Heart left ventricle (tissue), 16 donors: Measurements from ENCODE around the gene C9orf152. TPM values are rescaled to one million over a fixed set of nuclear protein-coding genes. Genes with fewer than 3 reads are reported as not detected.

ENCODE experiments used
- ATAC-seq, 4 donors: fragments of 200-7000 bp; cut with Tn5 transposase; one replicate each; pipeline ENCODE4 v1.9.1; 2020 to 2022; ENCODE audit warnings: moderate library complexity in 4 of 4, mild to moderate bottlenecking in 3 of 4, moderate number of reproducible peaks in 1 of 4
- DNase-seq, 5 donors: peaks; one replicate each; pipeline ENCODE4 v3.0.0-alpha.2; 2020
- H3K27ac ChIP-seq, 12 donors: fragments of 200-600 bp; sonication (generic) in 4 of 12; one replicate each; pipeline versions ENCODE4 v1.5.0 to v1.8.0; 2016 to 2022; ENCODE audit warnings: mild to moderate bottlenecking in 2 of 12
- H3K27me3 ChIP-seq, 9 donors: fragments of 200-600 bp; sonication (generic) in 2 of 9; one replicate each; pipeline versions ENCODE4 v1.5.1 to v1.8.0; 2016 to 2022; ENCODE audit warnings: mild to moderate bottlenecking in 3 of 9
- H3K36me3 ChIP-seq, 9 donors: fragments of 200-600 bp; sonication (generic) in 2 of 9; one replicate each; pipeline versions ENCODE4 v1.5.0 to v1.8.0; 2018 to 2022; ENCODE audit warnings: mild to moderate bottlenecking in 2 of 9
- H3K4me1 ChIP-seq, 12 donors: fragments of 200-600 bp; sonication (generic) in 4 of 12; one replicate each; pipeline versions ENCODE4 v1.5.0 to v1.8.0; 2016 to 2022; ENCODE audit warnings: mild to moderate bottlenecking in 3 of 12
- H3K4me3 ChIP-seq, 12 donors: fragments of 200-600 bp; sonication (generic) in 4 of 12; one replicate each; pipeline versions ENCODE4 v1.5.0 to v1.8.0; 2017 to 2022; ENCODE audit warnings: mild to moderate bottlenecking in 9 of 12, moderate library complexity in 4 of 12
- H3K9me3 ChIP-seq, 12 donors: fragments of 200-600 bp; sonication (generic) in 4 of 12; one replicate each; pipeline versions ENCODE4 v1.5.0 to v1.8.0; 2016 to 2022; ENCODE audit warnings: mild to moderate bottlenecking in 1 of 12
- POLR2A ChIP-seq, 2 donors: fragments of 450-650 bp; IDR thresholded peaks; one replicate each; pipeline ENCODE4 v1.6.1; 2017; ENCODE audit warnings: antibody characterized with exemption in 2 of 2, mild to moderate bottlenecking in 2 of 2, moderate library complexity in 2 of 2
- WGBS, 4 donors: extraction: QIAGEN DNeasy Blood & Tissue Kit in 2 of 4; methylation state at CpG; one replicate each; pipeline versions ENCODE4 v1.1.5 to v1.1.7; 2013 to 2018; 5-methylcytosine and 5-hydroxymethylcytosine counted together
- intact Hi-C, 10 donors: fragments of 100-400 bp; cut with DNase I; formaldehyde crosslinking; loops; one replicate each; pipeline versions ENCODE4 v1.11.1 to v1.14.2; 2022
- polyA plus RNA-seq, 2 donors: library from polyadenylated mRNA; stranded (reverse); fragments of 200-250 nt; gene quantifications; one replicate each; pipeline ENCODE4 v1.2.3, GENCODE V29; 2013
- total RNA-seq, 9 donors: library from RNA; depleted of rRNA in 2 of 9; stranded (reverse); fragments of >200 nt in 2 of 9; fragmentation: NEBNext Ultra II Directional in 3 of 9; extraction: Animal tissue kit (Norgen Biotek cat#: 25700) in 3 of 9; gene quantifications; one replicate each; pipeline versions ENCODE4 v1.1.0 to v1.2.4, GENCODE V29; 2016 to 2023
- TF ChIP-seq, protein P1 (sequence below), 12 donors: fragments of 200-600 bp; sonication (generic) in 4 of 12; IDR thresholded peaks; one replicate each; pipeline versions ENCODE4 v1.5.0 to v1.8.0; 2018 to 2022; ENCODE audit warnings: antibody characterized with exemption in 12 of 12, mild to moderate bottlenecking in 5 of 12
- donor health status: ischemic (EF 13 %, LVEDD 7.1; RV severe dilation, severe dysfunction).
- donor health status: healthy with polysubstance abuse.
- donor health status: DM: no; HTN: yes; CAD: no.
- donor health status: DM: no; HTN: no; CAD: no.
- donor health status: ischemic (EF 25% LVEDD 6.9; RV normal size, moderate dysfunction).
- donor health status: ischemic (EF 25% LVEDD 5.7; RV mildly dilated, moderate dysfunction).
- donor health status: healthy.
- donor health status: DM: yes; HTN: yes; CAD: no.
- donor health status: ischemic (EF 35%, LVEDD 5.7; RV mildly dilated, moderate dysfunction).
- donor health status: nonischemic (EF 11% LVEDD 7.7; RV severe dilation, severe dysfunction).
- donor health status: DM: yes; HTN: yes; CAD: no.
- donor health status: PGD.
- donor health status: ischemic (EF 29% LVEDD 5.4; RV normal size, mild dysfunction).
- donor health status: nonischemic (EF 23%, LVEDD 6.1; RV moderate dilation, normal function).

The C9orf152 gene
- total and polyA plus RNA-seq, 11 donors = not detected

DNA sequence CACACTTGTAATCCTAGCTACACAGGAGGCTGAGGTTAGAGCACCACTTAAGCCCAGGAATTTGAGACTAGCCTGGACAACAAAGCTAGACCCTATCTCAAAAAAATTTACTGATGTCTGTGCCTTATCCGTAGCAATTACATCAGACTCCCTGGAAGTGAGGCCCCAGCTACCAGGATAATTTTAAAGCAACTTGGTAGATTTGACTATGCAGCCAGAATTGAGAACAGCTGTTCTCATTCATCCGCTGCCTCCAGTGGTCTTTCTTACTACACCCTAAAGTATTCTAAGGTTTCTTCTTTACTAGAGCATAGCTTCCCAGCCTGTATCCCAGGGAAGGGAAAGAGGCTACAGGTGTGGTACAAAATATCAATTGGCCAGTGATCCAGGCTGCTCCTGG lies 20.4 kb upstream of the C9orf152 start:
- no peak overlapping the region for H3K4me3 ChIP-seq
- intact Hi-C loops = loop anchor here in 1 of 10 donors (10.0 kb wide), 1 partner anchor 54 kb away; no protein-coding TSS in a partner anchor
- no peaks in the 10 kb centered on the region for H3K36me3 ChIP-seq
- H3K27me3 ChIP-seq = no peaks in the 10 kb centered on the region
- WGBS, 4 donors = 73 to 83% (median 79%) methylated on average over 2 of the region's 2 CpGs
- TF ChIP-seq, protein P1, sequence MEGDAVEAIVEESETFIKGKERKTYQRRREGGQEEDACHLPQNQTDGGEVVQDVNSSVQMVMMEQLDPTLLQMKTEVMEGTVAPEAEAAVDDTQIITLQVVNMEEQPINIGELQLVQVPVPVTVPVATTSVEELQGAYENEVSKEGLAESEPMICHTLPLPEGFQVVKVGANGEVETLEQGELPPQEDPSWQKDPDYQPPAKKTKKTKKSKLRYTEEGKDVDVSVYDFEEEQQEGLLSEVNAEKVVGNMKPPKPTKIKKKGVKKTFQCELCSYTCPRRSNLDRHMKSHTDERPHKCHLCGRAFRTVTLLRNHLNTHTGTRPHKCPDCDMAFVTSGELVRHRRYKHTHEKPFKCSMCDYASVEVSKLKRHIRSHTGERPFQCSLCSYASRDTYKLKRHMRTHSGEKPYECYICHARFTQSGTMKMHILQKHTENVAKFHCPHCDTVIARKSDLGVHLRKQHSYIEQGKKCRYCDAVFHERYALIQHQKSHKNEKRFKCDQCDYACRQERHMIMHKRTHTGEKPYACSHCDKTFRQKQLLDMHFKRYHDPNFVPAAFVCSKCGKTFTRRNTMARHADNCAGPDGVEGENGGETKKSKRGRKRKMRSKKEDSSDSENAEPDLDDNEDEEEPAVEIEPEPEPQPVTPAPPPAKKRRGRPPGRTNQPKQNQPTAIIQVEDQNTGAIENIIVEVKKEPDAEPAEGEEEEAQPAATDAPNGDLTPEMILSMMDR (IDR thresholded peaks at IDR 0.05) = no peak
- TF ChIP-seq POLR2A (IDR thresholded peaks at IDR 0.05) = no peak
- no peak overlapping the region for H3K27ac ChIP-seq
- no peak for DNase-seq
- H3K4me1 ChIP-seq = no peaks in the 10 kb centered on the region
- no peaks in the 10 kb centered on the region for H3K9me3 ChIP-seq
- ATAC-seq = no peak

DNA sequence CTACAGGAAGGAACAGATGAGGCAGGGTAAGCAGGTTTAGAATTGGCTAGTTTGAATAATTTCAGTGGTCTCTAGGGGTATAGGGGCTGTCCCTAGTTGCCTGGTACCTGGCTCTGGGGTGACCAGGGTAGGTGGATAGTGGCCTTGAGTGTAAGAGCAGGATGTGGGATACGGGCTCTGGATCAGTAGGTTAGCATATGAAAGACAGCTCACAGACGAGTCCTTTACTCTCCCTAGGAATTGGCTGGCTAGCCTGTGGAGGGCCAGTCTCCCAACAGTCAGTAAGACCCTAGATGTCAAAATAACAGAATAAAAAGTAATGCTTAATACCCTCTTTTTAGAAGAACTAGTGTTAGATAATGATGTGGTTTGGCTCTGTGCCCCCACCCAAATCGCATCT lies 16.6 kb upstream of the C9orf152 start:
- no peak for DNase-seq
- TF ChIP-seq, protein P1 (IDR thresholded peaks at IDR 0.05) = no peak
- TF ChIP-seq POLR2A (IDR thresholded peaks at IDR 0.05) = no peak
- intact Hi-C loops = loop anchor here in 1 of 10 donors (10.0 kb wide), 1 partner anchor 50 kb away; no protein-coding TSS in a partner anchor

DNA sequence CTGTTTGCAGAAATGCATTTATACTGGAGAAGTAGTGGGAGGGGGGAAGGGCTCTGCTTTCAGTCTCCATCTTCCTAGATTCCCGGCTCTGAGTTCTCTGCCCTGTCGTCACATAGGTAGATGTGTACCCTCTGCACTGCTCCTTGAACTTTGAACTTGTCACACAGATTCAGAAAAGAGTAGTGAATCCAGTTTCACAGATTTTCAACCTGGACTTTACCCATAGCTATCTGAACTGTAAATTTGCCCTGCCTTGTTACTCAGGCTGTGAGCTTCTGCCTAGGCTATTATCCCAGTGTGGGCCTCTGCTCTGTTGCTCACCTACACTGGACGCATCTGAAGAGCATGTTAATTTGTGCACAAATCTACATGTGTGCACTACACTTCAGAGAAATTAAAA lies 12.8 kb upstream of the C9orf152 start:
- intact Hi-C loops = loop anchor here in 1 of 10 donors (10.0 kb wide), 1 partner anchor 46 kb away; no protein-coding TSS in a partner anchor
- H3K4me1 ChIP-seq = peaks cover 0 to 5% (median 0%) of the 10 kb centered on the region in 12 donors
- H3K27ac ChIP-seq = no peak overlapping the region
- TF ChIP-seq POLR2A (IDR thresholded peaks at IDR 0.05) = no peak
- TF ChIP-seq, protein P1 (IDR thresholded peaks at IDR 0.05) = no peak
- no peak for DNase-seq
- H3K36me3 ChIP-seq = no peaks in the 10 kb centered on the region
- H3K9me3 ChIP-seq = no peaks in the 10 kb centered on the region
- H3K27me3 ChIP-seq = no peaks in the 10 kb centered on the region
- 93 to 95% (median 94%) methylated on average over 3 of the region's 3 CpGs for WGBS, 4 donors
- no peak for ATAC-seq
- no peak overlapping the region for H3K4me3 ChIP-seq

More for the DNA sequence above, 16.6 kb upstream of the C9orf152 start:
- 81 to 93% (median 91%) methylated on average over 3 of the region's 3 CpGs for WGBS, 4 donors
- Histone ChIP-seq H3K9me3 (no peaks in the 10 kb centered on the region), H3K27ac (no peak overlapping the region), H3K4me1 (no peaks in the 10 kb centered on the region), H3K36me3 (no peaks in the 10 kb centered on the region), H3K27me3 (no peaks in the 10 kb centered on the region), H3K4me3 (no peak overlapping the region)
- no peak for ATAC-seq

DNA sequence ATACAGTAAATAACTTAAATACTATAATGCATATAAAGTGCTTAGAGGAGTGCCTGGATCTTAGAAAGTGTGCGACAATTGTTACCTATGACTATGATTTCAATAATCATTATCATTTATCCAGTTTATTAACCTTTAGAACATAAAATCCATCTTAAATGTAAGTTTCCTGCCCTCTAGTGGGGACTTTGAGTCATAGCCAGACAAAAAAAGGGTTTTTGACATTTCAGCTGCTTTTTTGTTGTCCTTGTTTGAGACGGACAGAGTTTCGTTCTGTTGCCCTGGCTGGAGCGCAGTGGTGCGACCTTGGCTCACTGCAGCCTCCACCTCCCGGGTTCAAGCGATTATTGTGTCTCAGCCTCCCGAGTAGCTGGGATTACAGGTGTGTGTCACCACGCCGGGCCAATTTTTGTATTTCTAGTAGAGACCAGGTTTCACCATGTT lies 9.7 kb upstream of the C9orf152 start:
- H3K9me3 ChIP-seq = no peaks in the 10 kb centered on the region
- TF ChIP-seq, protein P1 (IDR thresholded peaks at IDR 0.05) = peak; percentile 73 to 90 (median 81)
- no peak for TF ChIP-seq POLR2A (IDR thresholded peaks at IDR 0.05)
- DNase-seq (no peak), ATAC-seq (no peak)
- no peaks in the 10 kb centered on the region for H3K36me3 ChIP-seq
- H3K27me3 ChIP-seq = no peaks in the 10 kb centered on the region
- WGBS, 4 donors = 26 to 33% (median 29%) methylated on average over 10 of the region's 10 CpGs
- no peak overlapping the region for H3K27ac ChIP-seq
- peaks cover 0 to 5% (median 0%) of the 10 kb centered on the region in 12 donors for H3K4me1 ChIP-seq
- intact Hi-C loops = loop anchor here (1.0 to 10.0 kb wide), 10 partner anchors 34 to 645 kb away; no protein-coding TSS in a partner anchor
- no peak overlapping the region for H3K4me3 ChIP-seq
